NCI-H446 treated with DMSO at 0.1 percent for 48 hours (cell line): ENCODE measurements around the gene ACKR3.
A peak's percentile ranks its signal among the peaks of the same experiment; 100 is the strongest.

ENCODE experiments used
- DNase-seq: peaks from one replicate; lab custom pipeline; 2025; lab: John Stamatoyannopoulos, UW

The ACKR3 gene

DNA sequence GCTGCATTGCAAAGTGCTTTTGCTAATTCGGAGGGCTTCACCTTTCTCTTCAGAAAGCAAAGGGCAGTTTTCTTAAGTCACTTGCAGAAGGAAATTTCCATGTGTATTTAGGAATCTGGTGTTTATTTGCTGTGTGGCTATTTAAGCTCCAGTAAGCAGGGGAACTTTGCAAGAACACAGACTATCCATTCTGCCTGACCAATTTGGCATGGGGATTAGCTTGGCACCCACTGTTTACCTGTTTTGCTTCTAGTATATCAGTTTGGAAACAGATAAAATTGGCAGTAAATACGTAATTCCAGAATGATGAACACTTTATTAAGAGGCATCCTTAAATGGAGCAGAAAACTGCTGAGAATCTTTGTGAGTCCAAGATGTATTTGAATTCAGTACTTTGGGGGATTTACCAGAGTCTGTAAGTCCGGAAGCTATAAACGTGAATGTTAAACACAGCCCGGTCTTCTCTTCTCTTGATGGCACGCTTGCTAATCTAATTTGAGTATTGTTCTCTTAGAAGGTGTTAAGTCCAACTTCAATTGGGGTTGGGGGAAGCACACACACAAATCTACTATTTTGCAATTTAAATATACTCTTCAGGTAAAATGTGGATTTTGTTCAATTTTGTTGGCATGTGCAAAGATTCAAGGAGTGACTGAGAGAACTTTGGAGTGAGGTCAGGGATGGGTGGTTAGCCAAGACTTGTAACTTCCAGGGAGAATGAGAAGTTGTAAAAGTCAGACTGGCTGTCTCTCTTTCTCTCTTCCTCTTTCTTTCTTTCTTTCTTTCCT, 650 bp downstream of the ACKR3 start:
- DNase-seq, result no peak

DNA sequence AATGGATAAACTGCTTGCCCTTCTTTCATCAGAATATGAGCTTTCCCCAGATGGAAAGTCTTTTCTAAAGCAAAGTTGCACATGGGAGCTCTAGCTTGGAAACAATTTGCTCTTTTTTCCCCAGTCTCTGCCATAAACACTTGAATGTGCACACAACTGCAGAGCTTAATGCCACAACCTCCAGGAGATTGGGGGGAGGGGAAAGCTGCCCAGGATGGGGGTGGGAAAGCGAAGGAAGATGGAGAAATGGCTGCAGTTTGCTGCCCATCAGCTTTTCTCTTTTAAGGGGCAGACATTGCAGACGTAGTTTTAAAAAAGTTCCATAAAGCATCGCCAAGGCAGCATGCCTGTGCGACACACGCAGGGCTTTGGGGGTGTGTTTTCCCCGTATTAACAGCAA, 1.5 kb downstream of the ACKR3 start:
- no peak for DNase-seq

- DNase-seq, result no peak
Measured at GRCh38 chr2:236572482-236572881, 2.9 kb downstream of the ACKR3 start.

- DNase-seq, result no peak
Measured at GRCh38 chr2:236573066-236573929, 3.7 kb downstream of the ACKR3 start.

DNA sequence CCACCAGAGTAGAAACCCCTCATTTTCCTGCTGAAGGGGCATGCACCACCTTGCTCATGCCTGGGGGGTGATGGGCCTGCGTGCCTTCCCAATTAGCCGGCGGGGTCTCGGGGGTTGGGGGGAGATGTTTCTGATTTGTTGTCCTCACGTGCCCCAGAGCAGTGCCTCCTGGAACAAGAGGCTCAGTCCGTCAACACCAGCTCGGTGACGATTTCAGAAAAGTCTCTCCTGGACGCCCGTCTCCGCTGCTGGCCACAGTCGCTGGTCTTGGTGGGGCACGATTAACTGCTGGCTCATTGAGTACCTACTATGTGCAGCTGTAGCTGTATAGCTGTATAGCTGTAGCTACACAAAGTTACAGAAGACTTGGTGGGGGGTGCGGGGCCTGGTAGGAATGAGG, 4.4 kb downstream of the ACKR3 start:
- DNase-seq, result no peak

GRCh38 chr2:236574424-236575145, 5.0 kb downstream of the ACKR3 start:
- no peak for DNase-seq

DNA sequence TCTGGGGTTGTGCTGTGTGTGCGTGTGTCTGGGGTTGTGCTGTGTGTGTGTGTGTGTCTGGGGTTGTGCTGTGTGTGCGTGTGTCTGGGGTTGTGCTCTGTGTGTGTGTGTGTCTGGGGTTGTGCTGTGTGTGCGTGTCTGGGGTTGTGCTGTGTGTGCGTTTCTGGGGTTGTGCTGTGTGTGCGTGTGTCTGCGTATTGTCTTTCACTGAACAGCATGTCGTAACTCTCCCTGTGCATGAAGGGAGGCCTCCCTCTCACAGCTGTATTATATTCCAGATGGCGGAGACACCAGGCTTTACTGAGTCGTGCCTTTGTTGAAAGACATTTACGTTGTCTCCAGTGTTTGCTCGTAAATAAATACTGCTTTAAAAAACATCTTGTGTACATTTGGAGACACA, 5.9 kb downstream of the ACKR3 start:
- DNase-seq, result no peak

- DNase-seq, result no peak
Measured at GRCh38 chr2:236576087-236576486, 6.5 kb downstream of the ACKR3 start.

DNA sequence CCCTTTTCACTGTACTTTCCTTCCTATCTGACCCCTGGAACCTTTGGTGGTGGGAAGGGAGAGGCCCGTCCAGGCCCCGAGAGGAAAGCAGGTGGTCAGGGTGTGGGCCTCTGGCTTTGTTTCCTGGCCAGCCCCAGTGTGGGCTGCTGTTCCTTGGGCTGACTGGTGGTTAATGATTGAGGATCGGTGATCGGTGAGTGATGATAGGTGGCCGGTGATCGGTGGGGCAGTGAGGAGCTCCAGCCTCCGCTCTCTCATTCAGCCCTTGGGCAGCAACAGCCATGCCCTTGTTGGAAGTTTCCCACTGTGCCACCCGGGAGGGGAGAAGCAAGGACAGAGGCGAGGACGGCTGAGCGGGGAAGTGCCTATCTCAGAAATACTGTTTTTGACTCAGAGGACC, 7.3 kb downstream of the ACKR3 start:
- DNase-seq, result peak; percentile 60

DNA sequence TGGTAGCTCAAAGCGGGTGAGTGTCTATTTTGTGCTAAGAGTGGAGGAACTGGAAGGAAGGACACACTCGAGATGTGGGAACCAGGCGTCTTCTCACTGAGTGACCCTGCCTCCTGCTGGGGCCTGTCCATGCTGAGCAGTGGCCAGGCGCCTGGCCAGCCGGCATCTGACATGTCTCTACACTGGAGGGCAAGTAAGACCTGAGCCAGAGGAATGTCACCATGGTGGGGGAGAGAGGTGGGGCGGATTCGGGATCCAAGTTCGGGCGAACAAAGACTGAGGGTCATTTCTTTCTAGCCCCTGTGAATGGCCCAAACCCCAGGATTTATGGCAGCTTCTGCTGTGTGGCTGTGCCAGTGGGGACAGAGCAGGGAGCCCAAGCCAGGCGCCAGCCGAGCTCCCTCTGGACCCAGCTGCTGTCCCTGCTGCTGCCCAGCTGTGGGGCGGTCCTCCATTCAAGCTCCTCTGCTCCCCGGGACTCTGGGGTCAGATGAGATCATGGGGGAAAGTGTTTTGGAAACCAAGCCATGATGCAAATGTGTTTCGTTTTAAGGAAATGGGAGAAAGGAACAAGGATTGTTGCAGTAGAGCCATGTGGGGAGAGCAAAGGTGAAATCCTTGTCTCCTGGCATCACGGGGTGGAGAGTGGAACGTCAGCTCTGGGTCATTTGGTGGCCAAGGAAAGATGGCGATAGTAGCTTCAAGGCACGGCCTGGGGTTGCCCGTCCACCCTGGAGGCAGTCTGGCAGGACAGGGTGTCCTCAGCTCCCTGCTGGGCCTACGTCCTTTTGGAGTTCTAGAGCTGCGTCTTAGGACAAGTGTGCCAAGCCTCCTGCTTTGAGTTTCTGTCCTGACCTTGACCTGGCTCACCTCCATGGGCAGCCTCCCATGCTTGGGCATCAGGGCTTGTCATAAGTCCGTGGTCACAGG, 8.1 kb downstream of the ACKR3 start:
- no peak for DNase-seq

DNA sequence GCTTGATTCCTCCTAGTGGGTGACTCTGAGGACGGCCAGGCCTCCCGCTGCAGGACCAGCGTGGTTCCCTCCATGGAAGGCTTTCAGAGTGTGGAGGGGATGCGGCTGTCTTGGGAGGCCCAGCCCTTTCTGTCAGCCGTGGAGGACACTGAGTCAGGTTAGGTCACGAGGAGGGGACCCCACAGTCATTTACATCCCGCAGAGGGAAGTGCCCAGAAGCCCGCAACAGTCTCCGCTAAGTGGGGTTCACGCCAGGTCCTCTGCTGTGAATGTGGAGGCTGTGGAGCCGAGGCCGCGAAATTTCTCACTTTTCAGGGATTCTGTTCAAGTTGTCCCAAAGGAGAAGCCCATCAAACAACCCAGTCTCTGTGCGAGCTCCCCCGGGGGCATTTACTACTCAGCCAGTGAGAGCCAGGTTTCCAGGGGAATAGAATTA, 8.8 kb downstream of the ACKR3 start:
- no peak for DNase-seq

DNA sequence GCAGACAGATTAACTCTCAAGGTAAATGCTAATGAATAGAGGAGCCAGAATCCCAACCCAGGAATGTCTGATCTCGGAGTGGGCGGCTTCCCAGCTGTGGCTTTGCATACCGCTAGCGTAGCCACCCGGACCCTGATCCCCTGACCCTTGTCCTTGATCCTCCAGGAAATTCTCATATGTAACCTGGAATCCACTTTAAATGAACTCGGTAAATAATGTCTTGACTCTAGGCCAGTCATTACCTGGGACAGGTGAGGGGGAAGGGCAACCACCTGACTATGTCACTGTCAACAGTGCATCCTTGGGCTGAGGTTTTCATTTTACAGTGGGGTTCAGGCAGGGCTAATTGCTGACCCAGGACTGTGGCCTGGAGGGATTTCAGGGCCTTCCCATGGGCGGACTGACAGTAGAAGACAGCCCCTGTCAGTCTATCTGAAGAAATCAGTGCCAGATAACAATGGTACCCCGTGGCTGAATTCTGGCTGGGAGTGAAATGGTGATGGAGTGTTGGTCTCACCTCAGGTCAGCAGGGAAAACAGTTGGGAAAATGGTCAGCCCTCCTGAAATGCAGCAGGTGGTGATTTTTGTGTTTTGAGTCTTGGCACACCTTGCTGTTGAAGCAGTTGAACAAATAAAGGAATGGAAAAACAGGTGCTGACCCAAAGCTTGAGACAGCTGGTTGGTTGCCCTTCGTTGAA, 9.6 kb downstream of the ACKR3 start:
- DNase-seq, result no peak

- DNase-seq, result no peak
Measured at GRCh38 chr2:236579746-236580315, 10.2 kb downstream of the ACKR3 start.

DNA sequence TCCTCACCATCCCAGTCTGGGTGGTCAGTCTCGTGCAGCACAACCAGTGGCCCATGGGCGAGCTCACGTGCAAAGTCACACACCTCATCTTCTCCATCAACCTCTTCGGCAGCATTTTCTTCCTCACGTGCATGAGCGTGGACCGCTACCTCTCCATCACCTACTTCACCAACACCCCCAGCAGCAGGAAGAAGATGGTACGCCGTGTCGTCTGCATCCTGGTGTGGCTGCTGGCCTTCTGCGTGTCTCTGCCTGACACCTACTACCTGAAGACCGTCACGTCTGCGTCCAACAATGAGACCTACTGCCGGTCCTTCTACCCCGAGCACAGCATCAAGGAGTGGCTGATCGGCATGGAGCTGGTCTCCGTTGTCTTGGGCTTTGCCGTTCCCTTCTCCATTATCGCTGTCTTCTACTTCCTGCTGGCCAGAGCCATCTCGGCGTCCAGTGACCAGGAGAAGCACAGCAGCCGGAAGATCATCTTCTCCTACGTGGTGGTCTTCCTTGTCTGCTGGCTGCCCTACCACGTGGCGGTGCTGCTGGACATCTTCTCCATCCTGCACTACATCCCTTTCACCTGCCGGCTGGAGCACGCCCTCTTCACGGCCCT, 11.2 kb downstream of the ACKR3 start:
- DNase-seq, result no peak

DNA sequence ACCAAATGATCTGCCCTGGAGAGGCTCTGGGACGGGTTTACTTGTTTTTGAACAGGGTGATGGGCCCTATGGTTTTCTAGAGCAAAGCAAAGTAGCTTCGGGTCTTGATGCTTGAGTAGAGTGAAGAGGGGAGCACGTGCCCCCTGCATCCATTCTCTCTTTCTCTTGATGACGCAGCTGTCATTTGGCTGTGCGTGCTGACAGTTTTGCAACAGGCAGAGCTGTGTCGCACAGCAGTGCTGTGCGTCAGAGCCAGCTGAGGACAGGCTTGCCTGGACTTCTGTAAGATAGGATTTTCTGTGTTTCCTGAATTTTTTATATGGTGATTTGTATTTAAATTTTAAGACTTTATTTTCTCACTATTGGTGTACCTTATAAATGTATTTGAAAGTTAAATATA, 11.9 kb downstream of the ACKR3 start:
- DNase-seq, result no peak

- no peak for DNase-seq
Measured at GRCh38 chr2:236582968-236583367, 13.3 kb downstream of the ACKR3 start.

DNA sequence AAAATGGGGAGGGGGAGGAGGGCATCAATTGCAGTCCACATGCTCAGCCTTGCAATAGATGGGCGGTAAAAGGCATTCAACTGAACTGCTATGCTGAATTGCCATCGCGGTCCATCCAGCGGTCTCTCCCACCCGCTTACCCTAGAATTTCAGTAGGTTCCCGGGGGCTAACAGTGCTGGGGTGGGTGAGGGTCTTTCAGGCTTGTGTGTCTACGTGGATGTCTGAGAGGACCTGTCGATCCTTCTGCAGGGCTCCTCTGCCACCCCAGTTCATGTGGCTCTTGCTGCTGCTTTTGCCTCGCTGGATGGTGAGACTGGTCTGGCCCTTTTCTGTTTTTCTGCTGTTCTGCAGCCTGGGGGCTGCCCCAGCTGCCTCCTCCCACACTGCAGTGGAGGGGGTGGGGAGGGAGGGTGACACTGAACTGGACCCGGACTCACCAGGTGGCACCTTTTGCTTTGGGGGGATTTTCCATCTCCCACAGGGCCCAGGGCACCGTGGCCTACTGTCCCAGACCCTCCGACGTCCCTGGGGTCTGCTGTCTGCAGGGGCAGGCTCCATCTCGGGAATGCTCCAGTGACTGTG, 14.1 kb downstream of the ACKR3 start:
- no peak for DNase-seq

DNA sequence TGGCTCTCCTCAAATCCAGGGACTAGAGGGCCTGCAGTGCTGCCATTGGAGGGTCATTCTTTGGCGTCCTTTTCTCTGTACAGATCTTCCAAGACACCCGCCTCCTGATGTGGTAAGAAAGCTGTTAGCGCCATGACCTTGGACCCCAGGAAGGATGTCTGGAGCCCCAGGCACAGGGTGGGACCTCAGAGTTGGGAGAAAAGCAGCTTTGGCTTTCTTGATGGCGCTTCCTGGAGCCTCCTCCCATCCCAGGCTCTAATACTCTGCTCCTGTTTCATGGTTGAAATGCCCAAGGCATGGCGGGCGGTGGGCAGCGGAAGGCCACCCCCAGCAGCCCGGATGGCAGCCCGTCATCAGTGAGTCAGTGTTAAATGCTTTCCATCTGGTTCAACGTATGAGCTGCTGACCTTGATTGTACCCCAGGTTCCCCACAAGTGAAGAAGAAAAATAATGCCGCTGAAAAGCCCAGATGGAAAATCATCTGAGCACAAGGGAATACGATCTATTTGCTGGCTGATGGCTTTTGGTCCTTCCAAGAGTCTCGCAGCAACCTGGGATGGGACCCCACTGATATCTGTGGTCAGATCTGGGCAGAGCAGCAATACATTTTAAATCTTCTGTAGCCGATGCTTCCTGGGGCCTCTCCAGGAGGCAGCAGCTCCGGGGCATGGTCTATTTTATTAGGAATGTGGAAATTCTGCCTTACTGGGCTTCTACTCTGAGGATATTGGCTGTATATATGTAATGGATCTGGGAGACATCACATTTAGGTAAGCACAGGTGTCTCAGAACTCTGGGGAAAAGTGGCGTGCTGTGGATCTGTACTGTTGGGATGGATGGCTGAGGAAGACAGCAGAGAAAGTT, 15.1 kb downstream of the ACKR3 start:
- no peak for DNase-seq

DNA sequence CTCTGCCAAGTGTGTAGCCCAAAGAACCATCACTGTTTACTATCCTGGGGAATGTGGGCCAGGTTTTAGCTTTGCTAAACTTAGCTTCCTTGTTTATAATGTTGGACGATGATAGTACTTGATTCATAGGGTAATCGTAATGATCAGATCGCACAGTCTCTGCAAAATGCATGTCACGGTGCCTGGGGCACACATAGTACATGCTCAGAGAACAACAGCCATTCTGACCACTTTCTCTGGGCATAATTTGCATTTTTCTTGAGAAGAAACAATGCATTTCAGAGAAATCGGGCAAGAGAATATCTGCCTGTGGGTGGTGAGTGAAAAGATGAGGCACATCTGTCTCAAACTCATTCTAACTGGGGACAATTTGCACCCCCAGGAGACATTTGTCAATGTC, 16.3 kb downstream of the ACKR3 start:
- no peak for DNase-seq
